ENCODE measurements around the gene ARHGAP31.

- TF ChIP-seq CTCF (conservative IDR thresholded peaks at IDR 0.05; ENCODE audit: low read depth in 2 of 2) (no peak), POLR2AphosphoS5 (IDR thresholded peaks at IDR 0.05; ENCODE audit: low read depth) (no peak), ETS1 (IDR thresholded peaks at IDR 0.05) (no peak), ZNF462 (CRISPR knock-in tag; IDR thresholded peaks at IDR 0.05) (no peak), EZH2 (IDR thresholded peaks at IDR 0.05; ENCODE audit: low read depth, unreplicated experiment) (no peak), EZH2phosphoT487 (IDR thresholded peaks at IDR 0.05; ENCODE audit: unreplicated experiment) (no peak), JUNB (IDR thresholded peaks at IDR 0.05; ENCODE audit: unreplicated experiment) (no peak), REST (IDR thresholded peaks at IDR 0.05; ENCODE audit: unreplicated experiment) (no peak), CREB1 (CRISPR knock-in tag; IDR thresholded peaks at IDR 0.05; ENCODE audit: low read depth) (no peak), STAT1 (IDR thresholded peaks at IDR 0.05; ENCODE audit: unreplicated experiment) (no peak), ZNF331 (CRISPR knock-in tag; IDR thresholded peaks at IDR 0.05; ENCODE audit: low read depth) (no peak)
Measured at GRCh38 chr3:119309591-119309990, 15.4 kb downstream of the ARHGAP31 start.

Data from GM23338 (cell line).